ENCODE data around the gene CRMP1. TPM values are rescaled to one million over a fixed set of nuclear protein-coding genes. Genes with fewer than 3 reads are reported as not detected.

The CRMP1 gene
- total RNA-seq, 1 experiment from 2014 or later = 134 TPM

DNA sequence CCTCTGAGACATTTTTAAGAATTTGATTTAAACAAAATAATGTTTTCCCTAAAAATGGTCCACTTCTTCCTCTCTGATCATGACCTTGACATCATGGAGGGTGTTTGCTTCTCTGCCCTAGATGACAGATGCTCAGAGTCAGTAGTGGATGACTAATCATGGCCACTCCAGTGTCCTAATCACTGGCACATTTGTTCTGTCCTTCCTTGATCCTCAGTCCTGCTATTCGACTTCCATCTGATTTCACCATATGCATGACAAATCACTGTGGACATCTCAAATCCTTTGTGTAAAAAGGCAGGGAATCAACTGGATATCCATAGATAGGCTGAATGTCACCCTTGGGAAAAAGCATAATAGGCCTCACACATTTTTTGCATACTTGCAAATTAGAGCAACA, 9.0 kb downstream of the CRMP1 start:
- Mint-ChIP-seq H3K4me1 (peaks cover 58% of the 10 kb centered on the region), H3K27me3 (ENCODE audit: low read depth) (peaks cover 2% of the 10 kb centered on the region), H3K4me3 (no peak overlapping the region), H3K9me3 (no peaks in the 10 kb centered on the region), H3K36me3 (no peaks in the 10 kb centered on the region), H3K27ac (no peak overlapping the region)
- DNase-seq (ENCODE audit: low spot score) = no peak
- no peak for ATAC-seq
- TF ChIP-seq ZBTB21 (CRISPR knock-in tag; IDR thresholded peaks at IDR 0.05; ENCODE audit: borderline replicate concordance) (no peak), RORB (CRISPR knock-in tag; IDR thresholded peaks at IDR 0.05) (no peak)
- TF ChIP-seq, protein P1, sequence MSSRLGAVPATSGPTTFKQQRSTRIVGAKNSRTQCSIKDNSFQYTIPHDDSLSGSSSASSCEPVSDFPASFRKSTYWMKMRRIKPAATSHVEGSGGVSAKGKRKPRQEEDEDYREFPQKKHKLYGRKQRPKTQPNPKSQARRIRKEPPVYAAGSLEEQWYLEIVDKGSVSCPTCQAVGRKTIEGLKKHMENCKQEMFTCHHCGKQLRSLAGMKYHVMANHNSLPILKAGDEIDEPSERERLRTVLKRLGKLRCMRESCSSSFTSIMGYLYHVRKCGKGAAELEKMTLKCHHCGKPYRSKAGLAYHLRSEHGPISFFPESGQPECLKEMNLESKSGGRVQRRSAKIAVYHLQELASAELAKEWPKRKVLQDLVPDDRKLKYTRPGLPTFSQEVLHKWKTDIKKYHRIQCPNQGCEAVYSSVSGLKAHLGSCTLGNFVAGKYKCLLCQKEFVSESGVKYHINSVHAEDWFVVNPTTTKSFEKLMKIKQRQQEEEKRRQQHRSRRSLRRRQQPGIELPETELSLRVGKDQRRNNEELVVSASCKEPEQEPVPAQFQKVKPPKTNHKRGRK (CRISPR knock-in tag; IDR thresholded peaks at IDR 0.05; ENCODE audit: borderline replicate concordance) = no peak
- TF ChIP-seq, protein P2, sequence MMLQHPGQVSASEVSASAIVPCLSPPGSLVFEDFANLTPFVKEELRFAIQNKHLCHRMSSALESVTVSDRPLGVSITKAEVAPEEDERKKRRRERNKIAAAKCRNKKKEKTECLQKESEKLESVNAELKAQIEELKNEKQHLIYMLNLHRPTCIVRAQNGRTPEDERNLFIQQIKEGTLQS (CRISPR knock-in tag; conservative IDR thresholded peaks at IDR 0.05) = no peak
- TF ChIP-seq, protein P3, sequence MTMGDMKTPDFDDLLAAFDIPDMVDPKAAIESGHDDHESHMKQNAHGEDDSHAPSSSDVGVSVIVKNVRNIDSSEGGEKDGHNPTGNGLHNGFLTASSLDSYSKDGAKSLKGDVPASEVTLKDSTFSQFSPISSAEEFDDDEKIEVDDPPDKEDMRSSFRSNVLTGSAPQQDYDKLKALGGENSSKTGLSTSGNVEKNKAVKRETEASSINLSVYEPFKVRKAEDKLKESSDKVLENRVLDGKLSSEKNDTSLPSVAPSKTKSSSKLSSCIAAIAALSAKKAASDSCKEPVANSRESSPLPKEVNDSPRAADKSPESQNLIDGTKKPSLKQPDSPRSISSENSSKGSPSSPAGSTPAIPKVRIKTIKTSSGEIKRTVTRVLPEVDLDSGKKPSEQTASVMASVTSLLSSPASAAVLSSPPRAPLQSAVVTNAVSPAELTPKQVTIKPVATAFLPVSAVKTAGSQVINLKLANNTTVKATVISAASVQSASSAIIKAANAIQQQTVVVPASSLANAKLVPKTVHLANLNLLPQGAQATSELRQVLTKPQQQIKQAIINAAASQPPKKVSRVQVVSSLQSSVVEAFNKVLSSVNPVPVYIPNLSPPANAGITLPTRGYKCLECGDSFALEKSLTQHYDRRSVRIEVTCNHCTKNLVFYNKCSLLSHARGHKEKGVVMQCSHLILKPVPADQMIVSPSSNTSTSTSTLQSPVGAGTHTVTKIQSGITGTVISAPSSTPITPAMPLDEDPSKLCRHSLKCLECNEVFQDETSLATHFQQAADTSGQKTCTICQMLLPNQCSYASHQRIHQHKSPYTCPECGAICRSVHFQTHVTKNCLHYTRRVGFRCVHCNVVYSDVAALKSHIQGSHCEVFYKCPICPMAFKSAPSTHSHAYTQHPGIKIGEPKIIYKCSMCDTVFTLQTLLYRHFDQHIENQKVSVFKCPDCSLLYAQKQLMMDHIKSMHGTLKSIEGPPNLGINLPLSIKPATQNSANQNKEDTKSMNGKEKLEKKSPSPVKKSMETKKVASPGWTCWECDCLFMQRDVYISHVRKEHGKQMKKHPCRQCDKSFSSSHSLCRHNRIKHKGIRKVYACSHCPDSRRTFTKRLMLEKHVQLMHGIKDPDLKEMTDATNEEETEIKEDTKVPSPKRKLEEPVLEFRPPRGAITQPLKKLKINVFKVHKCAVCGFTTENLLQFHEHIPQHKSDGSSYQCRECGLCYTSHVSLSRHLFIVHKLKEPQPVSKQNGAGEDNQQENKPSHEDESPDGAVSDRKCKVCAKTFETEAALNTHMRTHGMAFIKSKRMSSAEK (CRISPR knock-in tag; IDR thresholded peaks at IDR 0.05; ENCODE audit: borderline replicate concordance) = no peak
- TF ChIP-seq, protein P4, sequence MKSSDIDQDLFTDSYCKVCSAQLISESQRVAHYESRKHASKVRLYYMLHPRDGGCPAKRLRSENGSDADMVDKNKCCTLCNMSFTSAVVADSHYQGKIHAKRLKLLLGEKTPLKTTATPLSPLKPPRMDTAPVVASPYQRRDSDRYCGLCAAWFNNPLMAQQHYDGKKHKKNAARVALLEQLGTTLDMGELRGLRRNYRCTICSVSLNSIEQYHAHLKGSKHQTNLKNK (CRISPR knock-in tag; IDR thresholded peaks at IDR 0.05) = no peak
- TF ChIP-seq, protein P5, sequence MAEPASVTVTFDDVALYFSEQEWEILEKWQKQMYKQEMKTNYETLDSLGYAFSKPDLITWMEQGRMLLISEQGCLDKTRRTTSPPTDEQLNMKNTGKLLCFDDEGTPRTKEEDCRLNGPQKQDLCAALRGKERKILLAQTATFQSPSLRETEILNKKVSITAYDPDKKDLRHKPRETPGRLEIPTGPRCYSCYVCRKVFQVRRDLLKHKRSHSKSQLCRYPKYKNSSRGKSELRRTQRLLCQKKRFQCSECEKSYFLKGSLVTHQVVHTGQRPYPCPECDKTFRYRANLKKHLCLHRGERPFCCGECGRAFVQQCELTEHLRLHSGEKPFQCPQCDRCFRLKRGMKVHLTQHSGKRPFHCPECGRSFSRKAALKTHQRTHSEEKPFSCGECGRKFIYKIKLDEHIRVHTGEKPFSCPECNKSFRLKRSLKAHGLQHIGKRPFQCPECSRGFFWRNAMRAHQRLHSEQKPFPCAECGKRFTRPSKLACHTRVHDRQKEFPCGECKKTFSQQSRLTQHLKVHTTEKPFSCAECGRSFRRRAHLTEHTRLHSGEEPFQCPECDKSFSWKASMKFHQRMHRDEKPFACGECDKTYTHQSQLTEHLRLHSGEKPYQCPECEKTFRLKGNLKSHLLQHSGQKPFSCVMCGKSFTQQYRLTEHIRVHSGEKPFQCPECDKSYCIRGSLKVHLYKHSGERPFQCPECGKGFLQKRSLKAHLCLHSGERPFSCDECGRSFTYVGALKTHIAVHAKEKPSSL (CRISPR knock-in tag; conservative IDR thresholded peaks at IDR 0.05) = no peak
- TF ChIP-seq, protein P6, sequence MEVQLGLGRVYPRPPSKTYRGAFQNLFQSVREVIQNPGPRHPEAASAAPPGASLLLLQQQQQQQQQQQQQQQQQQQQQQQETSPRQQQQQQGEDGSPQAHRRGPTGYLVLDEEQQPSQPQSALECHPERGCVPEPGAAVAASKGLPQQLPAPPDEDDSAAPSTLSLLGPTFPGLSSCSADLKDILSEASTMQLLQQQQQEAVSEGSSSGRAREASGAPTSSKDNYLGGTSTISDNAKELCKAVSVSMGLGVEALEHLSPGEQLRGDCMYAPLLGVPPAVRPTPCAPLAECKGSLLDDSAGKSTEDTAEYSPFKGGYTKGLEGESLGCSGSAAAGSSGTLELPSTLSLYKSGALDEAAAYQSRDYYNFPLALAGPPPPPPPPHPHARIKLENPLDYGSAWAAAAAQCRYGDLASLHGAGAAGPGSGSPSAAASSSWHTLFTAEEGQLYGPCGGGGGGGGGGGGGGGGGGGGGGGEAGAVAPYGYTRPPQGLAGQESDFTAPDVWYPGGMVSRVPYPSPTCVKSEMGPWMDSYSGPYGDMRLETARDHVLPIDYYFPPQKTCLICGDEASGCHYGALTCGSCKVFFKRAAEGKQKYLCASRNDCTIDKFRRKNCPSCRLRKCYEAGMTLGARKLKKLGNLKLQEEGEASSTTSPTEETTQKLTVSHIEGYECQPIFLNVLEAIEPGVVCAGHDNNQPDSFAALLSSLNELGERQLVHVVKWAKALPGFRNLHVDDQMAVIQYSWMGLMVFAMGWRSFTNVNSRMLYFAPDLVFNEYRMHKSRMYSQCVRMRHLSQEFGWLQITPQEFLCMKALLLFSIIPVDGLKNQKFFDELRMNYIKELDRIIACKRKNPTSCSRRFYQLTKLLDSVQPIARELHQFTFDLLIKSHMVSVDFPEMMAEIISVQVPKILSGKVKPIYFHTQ (CRISPR knock-in tag; IDR thresholded peaks at IDR 0.05) = no peak
- TF ChIP-seq, protein P7, sequence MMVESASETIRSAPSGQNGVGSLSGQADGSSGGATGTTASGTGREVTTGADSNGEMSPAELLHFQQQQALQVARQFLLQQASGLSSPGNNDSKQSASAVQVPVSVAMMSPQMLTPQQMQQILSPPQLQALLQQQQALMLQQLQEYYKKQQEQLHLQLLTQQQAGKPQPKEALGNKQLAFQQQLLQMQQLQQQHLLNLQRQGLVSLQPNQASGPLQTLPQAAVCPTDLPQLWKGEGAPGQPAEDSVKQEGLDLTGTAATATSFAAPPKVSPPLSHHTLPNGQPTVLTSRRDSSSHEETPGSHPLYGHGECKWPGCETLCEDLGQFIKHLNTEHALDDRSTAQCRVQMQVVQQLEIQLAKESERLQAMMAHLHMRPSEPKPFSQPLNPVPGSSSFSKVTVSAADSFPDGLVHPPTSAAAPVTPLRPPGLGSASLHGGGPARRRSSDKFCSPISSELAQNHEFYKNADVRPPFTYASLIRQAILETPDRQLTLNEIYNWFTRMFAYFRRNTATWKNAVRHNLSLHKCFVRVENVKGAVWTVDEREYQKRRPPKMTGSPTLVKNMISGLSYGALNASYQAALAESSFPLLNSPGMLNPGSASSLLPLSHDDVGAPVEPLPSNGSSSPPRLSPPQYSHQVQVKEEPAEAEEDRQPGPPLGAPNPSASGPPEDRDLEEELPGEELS (CRISPR knock-in tag; IDR thresholded peaks at IDR 0.05) = no peak
- TF ChIP-seq, protein P8, sequence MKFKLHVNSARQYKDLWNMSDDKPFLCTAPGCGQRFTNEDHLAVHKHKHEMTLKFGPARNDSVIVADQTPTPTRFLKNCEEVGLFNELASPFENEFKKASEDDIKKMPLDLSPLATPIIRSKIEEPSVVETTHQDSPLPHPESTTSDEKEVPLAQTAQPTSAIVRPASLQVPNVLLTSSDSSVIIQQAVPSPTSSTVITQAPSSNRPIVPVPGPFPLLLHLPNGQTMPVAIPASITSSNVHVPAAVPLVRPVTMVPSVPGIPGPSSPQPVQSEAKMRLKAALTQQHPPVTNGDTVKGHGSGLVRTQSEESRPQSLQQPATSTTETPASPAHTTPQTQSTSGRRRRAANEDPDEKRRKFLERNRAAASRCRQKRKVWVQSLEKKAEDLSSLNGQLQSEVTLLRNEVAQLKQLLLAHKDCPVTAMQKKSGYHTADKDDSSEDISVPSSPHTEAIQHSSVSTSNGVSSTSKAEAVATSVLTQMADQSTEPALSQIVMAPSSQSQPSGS (CRISPR knock-in tag; IDR thresholded peaks at IDR 0.05; ENCODE audit: borderline replicate concordance, low read depth) = no peak
- TF ChIP-seq, protein P9, sequence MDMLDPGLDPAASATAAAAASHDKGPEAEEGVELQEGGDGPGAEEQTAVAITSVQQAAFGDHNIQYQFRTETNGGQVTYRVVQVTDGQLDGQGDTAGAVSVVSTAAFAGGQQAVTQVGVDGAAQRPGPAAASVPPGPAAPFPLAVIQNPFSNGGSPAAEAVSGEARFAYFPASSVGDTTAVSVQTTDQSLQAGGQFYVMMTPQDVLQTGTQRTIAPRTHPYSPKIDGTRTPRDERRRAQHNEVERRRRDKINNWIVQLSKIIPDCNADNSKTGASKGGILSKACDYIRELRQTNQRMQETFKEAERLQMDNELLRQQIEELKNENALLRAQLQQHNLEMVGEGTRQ (CRISPR knock-in tag; IDR thresholded peaks at IDR 0.05) = no peak
- ChIA-PET CTCF (interaction anchor here (1.5 kb wide), 1 partner anchor 94 kb away, joined by 3 read pairs; no protein-coding TSS in a partner anchor), POLR2A (no interaction called here)

Data from WTC11 (cell line).